HG03280 (cell line): Measurements from ENCODE around the gene EHF.

Experiments used
- ATAC-seq: cut with Tn5 transposase; IDR thresholded peaks from one replicate; pipeline ENCODE4 v1.9.1; 2021; ENCODE audit warnings: mild to moderate bottlenecking, moderate library complexity; ENCODE audit not compliant: unreplicated experiment

The EHF gene

GRCh38 chr11:34643311-34643710, 22.4 kb downstream of the EHF start:
- ATAC-seq = no peak

DNA sequence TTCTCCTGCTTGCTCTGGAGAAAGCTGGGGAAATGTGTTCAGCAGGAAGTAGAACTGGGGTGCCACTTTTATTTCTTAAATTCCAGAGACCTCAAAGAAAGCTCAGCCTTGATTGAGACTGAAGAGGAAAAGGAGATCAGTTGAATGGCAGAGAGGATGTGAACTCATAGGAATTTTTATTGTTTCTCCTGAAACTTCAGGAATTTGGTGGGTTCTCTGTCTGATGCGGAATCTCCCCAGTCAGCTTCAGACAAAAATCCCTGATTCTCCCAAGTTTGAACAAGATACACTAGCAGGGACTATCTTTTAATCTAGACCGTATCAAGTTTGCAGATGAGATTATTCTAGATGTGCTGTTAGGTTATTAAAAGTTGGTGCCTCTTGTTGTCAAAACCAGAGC, 23.0 kb downstream of the EHF start:
- ATAC-seq = no peak

- no peak for ATAC-seq
Observed at GRCh38 chr11:34644669-34645406, 23.9 kb downstream of the EHF start.

DNA sequence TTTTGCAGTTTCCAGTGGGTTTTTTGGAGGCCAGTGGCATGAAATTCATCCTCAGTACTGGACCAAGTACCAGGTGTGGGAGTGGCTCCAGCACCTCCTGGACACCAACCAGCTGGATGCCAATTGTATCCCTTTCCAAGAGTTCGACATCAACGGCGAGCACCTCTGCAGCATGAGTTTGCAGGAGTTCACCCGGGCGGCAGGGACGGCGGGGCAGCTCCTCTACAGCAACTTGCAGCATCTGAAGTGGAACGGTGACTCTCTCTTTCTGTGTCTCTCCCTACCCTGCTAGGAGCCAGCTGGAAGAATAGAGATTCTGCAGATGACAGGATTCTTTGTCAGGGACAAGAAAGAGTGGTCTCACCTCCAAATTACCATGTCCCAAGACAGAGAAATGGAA, 25.5 kb downstream of the EHF start:
- no peak for ATAC-seq

DNA sequence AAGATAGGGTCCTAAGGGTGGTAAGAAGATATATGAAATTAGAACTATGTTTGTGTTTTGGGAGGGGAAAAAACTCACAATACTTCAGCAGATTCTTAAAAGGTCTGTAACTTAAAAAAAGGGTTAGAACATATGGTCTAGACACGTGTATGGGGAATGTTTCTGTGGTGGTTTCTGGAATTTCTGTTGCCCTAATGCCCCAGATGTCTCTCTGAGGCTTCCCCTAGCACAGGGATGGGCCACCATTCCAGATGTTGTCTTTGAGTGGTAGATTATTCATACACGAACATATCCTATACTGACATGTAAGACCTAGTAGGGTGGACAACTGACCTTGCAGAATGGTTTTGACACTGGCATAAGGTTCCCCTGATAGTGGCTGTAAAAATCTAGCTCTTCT, 26.2 kb downstream of the EHF start:
- no peak for ATAC-seq

- ATAC-seq = no peak
Observed at GRCh38 chr11:34647532-34647931, 26.6 kb downstream of the EHF start.

GRCh38 chr11:34648036-34648435, 27.1 kb downstream of the EHF start:
- ATAC-seq = no peak

GRCh38 chr11:34649597-34649996, 28.7 kb downstream of the EHF start:
- ATAC-seq = no peak

GRCh38 chr11:34650528-34650927, 29.6 kb downstream of the EHF start:
- peak; percentile 90 for ATAC-seq

- no peak for ATAC-seq
Observed at GRCh38 chr11:34651551-34651950, 30.7 kb downstream of the EHF start.

DNA sequence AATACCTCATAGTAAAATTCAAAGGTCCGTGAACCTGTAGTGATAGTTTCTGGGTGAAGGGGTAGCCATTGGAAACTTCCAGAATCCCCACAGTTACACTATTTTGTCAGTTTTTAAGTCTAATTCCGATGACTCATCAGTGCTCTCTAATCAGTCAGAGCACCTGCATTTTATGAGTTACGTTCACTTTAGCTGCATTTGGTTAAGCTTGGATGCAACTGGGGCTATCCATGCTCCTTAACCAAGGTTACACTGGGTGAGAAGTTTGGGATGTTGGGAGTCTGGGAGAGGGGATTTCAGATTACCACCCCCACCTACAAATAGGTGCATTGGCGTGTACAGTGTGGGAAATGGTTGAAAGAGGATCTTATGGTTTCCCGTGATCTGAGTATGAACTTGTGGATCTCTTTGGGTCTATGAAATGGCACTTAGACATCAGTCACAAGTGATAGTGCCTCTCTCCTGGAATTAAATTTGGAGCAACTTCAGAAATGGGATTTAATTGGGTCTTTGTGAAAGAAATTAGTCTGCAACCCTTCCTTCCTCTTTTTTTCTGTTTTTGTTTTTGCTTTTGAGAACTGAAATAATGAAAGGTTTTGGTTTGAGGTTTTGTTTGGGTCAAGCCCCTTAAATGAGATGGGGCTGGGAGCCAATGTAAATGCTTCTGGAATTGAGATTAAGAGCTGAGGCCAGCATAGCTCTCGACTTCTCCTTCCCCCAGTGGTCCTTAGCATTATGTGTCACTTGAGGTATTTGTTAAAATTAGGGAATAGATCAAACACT, 31.5 kb downstream of the EHF start:
- ATAC-seq = no peak

DNA sequence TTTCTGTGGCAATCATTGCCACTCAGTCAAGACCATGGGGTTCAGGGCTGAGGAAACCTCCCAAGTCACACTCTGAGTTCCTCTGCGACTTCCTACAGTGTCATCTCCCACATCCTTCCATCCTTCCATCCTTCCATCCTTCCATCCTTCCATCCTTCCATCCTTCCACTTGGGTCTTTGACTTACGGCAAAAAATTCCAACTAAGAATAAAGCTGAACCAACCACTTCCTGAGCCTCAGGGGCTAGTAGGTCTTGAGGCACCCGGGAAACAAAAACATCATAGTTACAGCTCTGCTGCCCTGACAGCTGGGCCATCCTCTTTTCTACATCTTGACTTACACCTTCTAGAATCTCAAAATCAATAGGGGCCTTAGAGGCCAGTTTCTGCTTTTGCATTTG, 32.1 kb downstream of the EHF start:
- ATAC-seq = no peak

DNA sequence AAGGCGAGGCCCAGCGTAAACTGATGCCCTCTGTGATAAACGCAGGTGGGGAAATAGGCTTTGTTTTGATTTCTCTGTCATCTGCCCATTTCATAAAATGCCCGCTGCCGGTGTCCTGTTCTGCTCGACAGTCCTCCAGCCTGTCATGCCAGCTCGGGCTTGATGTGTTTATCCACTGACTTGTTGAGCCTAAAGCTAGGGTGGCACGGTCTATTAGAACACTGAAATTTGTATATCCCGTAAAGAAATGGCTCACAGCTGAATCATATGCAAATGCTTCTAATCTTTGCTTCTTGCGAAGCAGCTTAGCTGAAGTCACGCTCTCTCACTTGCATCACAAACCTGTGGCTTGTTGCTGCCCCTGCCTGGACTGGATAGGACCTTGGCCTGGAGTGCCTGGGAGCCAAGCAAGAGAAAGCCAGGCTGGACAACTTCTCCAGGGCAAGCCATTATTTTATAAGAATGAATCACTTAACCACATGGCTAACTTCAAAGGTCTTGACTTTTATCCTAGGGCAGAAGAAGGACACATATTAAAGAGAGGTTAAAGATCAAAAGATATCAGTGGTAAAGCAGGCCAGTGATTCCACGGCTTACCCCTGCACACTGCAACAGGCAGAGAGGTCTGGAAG, 33.1 kb downstream of the EHF start:
- no peak for ATAC-seq

- no peak for ATAC-seq
Observed at GRCh38 chr11:34654483-34655334, 33.8 kb downstream of the EHF start.

DNA sequence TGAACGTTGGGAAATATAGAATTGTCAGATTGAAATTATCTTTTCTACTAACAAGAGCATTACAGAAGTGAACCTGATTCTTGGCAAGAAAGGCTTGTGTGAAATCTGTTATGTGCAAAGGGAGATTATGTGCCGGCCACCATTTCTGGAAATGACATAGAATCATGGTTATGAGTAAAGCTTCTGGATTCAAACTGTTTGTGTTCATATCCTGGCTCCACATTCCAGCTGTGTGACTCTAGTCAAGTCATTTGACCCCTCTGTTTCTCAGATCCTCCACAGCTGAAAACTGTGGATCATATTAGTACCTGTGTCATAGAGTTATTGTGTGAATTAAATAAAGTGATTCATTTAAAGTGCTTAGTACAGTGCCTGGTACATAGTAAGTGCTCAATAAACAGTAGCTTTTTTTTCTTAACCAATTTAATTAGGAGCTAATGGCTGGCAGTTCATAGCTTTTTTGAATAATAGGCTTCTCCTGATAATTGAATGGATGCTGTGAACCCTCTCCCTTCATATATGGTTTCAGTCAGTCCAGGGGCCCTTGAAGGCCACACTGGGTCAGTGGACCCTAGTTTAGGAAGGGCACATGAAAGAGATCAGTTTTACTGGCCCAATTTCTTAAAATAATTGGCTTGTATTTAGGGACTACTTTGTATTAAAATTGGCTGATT, 34.6 kb downstream of the EHF start:
- no peak for ATAC-seq

DNA sequence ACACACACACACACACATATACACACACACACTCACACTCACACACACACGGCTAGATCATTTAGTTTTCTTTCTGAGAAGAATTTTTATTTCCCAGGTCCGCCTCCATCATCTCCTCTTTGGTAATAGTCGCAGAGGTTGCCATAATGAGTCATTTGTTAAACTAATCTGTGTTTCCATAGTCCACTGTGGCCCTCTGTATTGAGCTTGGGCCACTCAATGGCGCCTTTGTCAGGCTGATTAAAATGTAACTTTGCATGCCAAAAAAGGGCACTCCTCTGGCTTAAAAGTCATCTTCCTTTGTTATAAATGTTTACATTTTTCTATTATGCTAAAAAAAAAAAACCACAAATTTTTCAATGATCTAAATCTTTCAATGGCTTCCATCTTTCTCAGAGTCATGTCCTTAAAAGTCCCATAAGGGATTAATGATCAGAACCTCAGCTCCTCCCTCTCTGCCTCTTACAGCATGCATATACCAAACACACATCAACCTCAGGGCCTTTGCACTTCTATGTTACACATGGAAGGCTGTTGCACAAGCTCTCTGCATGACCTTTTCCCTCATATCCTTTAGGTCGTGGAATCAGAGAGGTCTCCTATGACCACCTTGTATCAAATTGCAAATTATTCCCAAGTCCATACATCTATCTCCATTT, 35.3 kb downstream of the EHF start:
- ATAC-seq = no peak

- ATAC-seq = no peak
Observed at GRCh38 chr11:34658071-34659015, 37.5 kb downstream of the EHF start.

DNA sequence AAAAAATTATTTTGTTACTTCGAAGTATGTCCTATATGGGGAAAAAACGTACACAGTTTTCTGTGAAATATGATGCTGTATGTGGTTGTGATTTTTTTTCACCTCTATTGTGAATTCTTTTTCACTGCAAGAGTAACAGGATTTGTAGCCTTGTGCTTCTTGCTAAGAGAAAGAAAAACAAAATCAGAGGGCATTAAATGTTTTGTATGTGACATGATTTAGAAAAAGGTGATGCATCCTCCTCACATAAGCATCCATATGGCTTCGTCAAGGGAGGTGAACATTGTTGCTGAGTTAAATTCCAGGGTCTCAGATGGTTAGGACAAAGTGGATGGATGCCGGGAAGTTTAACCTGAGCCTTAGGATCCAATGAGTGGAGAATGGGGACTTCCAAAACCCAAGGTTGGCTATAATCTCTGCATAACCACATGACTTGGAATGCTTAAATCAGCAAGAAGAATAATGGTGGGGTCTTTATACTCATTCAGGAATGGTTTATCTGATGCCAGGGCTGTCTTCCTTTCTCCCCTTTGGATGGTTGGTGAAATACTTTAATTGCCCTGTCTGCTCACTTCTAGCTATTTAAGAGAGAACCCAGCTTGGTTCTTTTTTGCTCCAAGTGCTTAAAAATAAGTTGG, 38.3 kb downstream of the EHF start:
- no peak for ATAC-seq
